ENCODE data around the gene SLC38A11.
"Not testable (repeated sequence)": the region's sequence is repeated elsewhere in the genome, so short reads cannot be mapped to it uniquely, and the experiment has no call there.

SLC38A11 gene

DNA sequence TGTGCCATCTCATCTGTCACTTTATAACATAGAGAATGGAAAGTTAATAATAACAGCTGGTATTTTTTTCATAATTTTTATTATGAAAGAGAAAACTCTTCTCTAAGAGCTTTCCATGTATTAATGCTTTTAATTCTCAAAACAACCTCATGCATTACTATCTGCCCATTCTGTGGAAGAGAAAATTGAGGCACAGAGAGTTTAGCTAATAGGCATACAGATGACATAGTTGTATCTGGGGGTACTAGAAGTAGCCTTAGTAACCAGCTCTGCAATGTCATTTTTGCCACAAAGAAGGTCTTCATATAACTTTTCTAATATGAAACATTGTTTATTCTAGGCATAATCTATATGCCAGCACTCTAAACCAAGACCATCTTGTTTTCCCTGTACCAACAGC is 77.4 kb downstream of the SLC38A11 start:
- DNase-seq: no peak

DNA sequence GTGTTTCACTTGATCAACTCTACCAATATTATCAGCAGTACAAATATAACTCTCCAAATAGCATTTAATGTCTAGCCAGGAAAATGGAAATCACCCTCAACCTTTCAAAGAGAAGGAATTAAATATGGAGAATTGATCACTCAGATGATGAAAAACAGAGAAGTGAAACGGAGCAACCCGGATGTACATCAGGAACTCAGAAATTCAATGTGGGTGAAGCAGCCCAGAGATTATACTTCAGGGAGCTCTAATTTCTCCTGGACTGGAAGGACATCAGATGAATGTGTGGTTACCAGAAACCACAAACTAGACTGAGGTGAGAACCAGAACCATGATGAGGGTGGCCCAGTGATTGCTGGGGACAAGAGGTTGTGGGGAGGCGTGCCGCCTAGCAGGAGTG is 78.2 kb downstream of the SLC38A11 start:
- no peak for DNase-seq

DNA sequence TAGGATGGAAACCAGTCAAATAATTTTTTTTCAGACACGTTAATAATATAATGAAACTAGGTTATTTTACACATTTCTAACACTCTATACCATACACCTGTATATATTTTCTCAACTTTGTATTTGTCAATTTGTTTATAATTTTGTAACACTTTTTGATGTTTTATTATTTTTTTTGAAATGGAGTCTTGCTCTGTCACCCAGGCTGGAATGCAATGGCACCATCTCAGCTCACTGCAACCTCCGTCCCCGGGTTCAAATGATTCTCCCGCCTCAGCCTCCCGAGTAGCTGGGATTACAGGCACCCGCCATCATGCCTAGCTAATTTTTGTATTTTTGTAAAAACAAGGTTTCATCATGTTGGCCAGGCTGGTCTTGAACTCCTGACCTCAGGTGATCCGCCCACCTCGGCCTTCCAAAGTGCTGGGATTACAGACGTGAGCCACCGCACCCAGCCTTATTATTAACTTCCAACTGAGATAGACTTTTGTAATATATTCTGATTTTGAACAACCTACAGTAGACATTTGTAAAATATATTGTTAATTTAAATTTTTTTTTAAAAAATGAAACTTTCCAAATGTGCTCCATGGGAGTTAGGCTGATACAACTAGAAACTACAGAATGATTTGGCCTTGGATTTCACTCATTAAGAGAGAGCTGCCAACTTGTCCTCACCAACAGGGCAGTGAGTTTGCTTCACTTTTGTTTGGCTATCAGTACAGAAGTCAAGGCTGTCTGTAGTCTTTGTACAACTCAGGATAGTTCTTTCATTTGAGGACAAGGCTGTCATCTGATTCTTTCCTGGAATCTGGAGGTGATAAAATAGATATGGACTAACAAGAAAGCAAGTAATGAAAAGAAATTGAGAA is 79.8 kb downstream of the SLC38A11 start:
- no peak for DNase-seq

- no peak for DNase-seq
Measured at GRCh38 chr2:164873210-164873908, 82.0 kb downstream of the SLC38A11 start.

- no peak for DNase-seq
Measured at GRCh38 chr2:164871404-164871803, 83.9 kb downstream of the SLC38A11 start.

DNA sequence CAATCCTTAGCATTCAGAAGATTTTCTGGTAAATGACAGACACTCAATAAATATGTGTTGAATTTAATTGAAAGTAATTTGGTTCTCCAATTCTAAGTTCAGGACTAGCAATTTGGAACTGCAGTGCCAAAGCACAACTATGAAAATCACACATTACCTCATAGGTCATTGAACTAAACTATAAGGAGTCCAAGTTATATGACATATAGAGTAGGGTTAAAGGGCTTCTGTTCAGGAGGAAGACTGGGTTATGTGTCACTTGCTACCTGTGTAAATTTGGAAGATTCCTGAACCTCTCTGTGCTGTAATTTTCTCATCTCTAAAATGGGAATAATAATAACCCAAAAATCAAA is 85.9 kb downstream of the SLC38A11 start:
- no peak for DNase-seq

- DNase-seq: no peak
Measured at GRCh38 chr2:164868563-164869419, 86.5 kb downstream of the SLC38A11 start.

- no peak for DNase-seq
Measured at GRCh38 chr2:164867779-164868397, 87.4 kb downstream of the SLC38A11 start.

GRCh38 chr2:164866381-164866780 is 88.9 kb downstream of the SLC38A11 start:
- not testable (repeated sequence) for DNase-seq

DNA sequence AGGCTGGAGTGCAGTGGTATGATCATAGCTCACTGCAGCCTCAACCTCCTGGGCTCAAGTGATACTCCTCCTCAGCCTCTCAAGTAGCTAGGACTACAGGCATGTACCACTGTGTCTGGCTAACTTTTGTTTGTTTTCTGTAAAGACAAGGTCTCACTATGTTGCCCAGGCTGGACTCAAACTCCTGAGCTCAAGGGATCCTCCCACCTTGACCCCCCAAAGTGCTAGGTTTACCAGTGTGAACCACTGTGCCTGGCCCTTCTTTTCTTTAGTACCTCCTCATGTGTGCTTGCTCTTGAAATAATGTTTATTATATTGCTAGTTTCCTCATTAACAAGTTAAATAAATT is 94.7 kb downstream of the SLC38A11 start:
- no peak for DNase-seq

- DNase-seq: not testable (repeated sequence)
Measured at GRCh38 chr2:164859906-164860693, 95.2 kb downstream of the SLC38A11 start.

DNA sequence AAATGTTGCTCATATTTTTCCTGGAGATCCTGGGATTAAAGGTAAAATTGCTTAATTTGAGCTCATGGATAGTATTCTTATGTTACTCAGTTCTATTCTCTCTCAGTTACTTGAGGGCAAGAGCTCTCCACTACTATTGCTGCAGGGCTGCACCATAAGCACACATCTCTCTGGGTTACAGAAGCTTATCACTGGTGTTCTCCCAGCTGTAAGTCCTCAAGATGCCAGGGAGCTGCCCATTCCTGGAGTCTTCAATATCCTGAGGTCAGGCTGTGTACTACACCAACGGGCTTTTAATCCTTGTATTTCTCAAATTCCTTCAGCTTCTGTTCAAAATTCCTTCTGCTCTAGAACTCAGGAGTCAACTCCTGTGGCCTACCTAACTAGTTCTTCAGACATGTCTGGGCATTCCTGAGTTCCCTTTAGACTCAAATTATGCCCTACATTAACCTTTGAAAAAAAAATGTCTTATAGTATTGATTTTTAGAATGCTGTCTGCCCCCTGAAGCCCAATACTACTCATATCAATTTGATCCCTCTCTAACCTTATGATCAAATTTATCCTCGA is 96.0 kb downstream of the SLC38A11 start:
- no peak for DNase-seq

DNA sequence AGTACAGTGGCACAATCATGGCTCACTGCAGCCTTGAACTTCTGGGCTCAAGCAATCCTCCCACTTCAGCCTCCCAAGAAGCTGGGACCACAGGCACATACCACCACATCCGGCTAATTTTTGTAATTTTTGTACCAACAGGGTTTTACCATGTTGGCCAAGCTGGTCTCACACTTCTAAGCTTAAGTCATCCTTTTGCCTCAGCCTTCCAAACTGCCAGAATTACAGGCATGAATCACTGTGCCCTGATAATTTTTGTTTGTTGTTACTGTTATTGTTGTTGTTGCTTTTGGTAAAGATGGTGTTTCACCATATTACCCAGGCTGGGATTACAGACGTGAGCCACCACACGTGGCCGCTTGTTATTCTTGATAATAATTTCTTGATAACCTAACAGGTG is 103.2 kb downstream of the SLC38A11 start:
- no peak for DNase-seq

- no peak for DNase-seq
Measured at GRCh38 chr2:164850235-164850634, 105.1 kb downstream of the SLC38A11 start.

- DNase-seq: no peak
Measured at GRCh38 chr2:164849506-164849905, 105.8 kb downstream of the SLC38A11 start.

GRCh38 chr2:164847981-164848741 is 107.2 kb downstream of the SLC38A11 start:
- DNase-seq: no peak

DNA sequence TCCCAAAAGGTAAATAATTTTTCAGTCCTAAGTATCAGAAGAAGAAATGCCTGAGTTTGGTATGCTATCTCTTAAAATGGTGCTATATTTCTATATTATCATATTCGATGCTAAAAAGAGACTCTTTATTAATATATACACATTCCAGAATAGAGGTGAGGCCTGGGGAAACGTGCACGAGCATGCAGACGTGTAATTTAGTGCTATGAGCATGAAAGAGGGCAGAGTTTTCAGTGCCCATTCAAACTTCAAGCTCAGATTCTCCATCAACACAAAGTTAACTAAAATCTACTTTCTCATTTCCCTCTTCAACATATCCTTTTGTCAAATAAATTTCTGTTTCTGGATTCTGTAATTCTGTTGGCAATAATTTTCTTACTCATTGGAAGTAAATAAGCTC is 108.0 kb downstream of the SLC38A11 start:
- DNase-seq: no peak

GRCh38 chr2:164846276-164846675 is 109.0 kb downstream of the SLC38A11 start:
- no peak for DNase-seq
